HCT116 (cell line): ENCODE measurements around the gene MYL3. TPM values are rescaled to one million over a fixed set of nuclear protein-coding genes. Genes with fewer than 3 reads are reported as not detected.

Source experiments
- ATAC-seq: fragments of 200-7000 bp; cut with Tn5 transposase; 2 replicates; pipeline ENCODE4 v1.9.1; 2020; ENCODE audit warnings: mild to moderate bottlenecking, moderate library complexity
- BruUV-seq: library from RNA; stranded (reverse); fragments of 400-500 nt; replicated peaks from 2 replicates; lab custom pipeline; 2021; lab: Mats Ljungman, UMichigan
- CTCF ChIA-PET: fragments of 300-600 bp; sonication (Branson Sonifier 250); formaldehyde crosslinking; loops from one replicate; lab custom pipeline; 2021; ENCODE audit warnings: antibody characterized with exemption; lab: Charles Lee
- POLR2A ChIA-PET: fragments of 300-600, 350-600 bp; sonication (Branson Sonifier 250); formaldehyde crosslinking; loops from one replicate; lab custom pipeline; 2021; ENCODE audit warnings: antibody characterized with exemption; lab: Charles Lee
- RAD21 ChIA-PET, 2 experiments: fragments of 300-600 bp; sonication (Branson Sonifier 250); formaldehyde crosslinking; loops; one replicate each; lab custom pipeline; 2023; ENCODE audit warnings: low total read pairs in 2 of 2; ENCODE audit not compliant: uncharacterized antibody in 2 of 2, unreplicated experiment in 2 of 2, low non-redundant PET in 1 of 2; lab: Charles Lee
- DNase-seq: peaks from one replicate; pipeline ENCODE4 v3.0.0-alpha.2; 2010; ENCODE audit warnings: low read depth, low spot score
- H2AFZ ChIP-seq: fragments of 200-600 bp; shearing (Covaris generic), sonication (generic); 2 replicates; pipeline ENCODE4 v1.6.1; 2017; ENCODE audit warnings: low read depth, mixed run types, mixed read lengths, antibody characterized with exemption, low read length; ENCODE audit not compliant: poor library complexity, severe bottlenecking
- H3K27ac ChIP-seq: 2 replicates; pipeline ENCODE4 v1.5.1; 2012; ENCODE audit warnings: low read depth, low read length
- H3K27me3 ChIP-seq: fragments of 200-600 bp; sonication (generic); 2 replicates; pipeline ENCODE4 v1.6.1; 2016; ENCODE audit warnings: mixed run types, low read length, mixed read lengths; ENCODE audit not compliant: insufficient read depth
- H3K36me3 ChIP-seq, 2 experiments: fragments of 200-500 bp in 1 of 2; fragments of 200-600 bp in 1 of 2; sonication (Bioruptor generic) in 1 of 2; sonication (generic) in 1 of 2; 2 replicates each; pipeline versions ENCODE4 v1.5.1 to v1.6.1; 2014 to 2016; ENCODE audit warnings: low read length in 2 of 2, inconsistent platforms in 1 of 2, mixed read lengths in 1 of 2, mixed run types in 1 of 2; ENCODE audit not compliant: insufficient read depth in 2 of 2, control insufficient read depth in 1 of 2
- H3K4me1 ChIP-seq, 2 experiments: fragments of 200-600 bp in 1 of 2; sonication (generic) in 1 of 2; 2 replicates each; pipeline versions ENCODE4 v1.5.1 to v1.6.1; 2012 to 2017; ENCODE audit warnings: low read length in 2 of 2, inconsistent platforms in 1 of 2, mild to moderate bottlenecking in 1 of 2, mixed read lengths in 1 of 2, mixed run types in 1 of 2, moderate library complexity in 1 of 2; ENCODE audit not compliant: insufficient read depth in 2 of 2, control insufficient read depth in 1 of 2
- H3K4me2 ChIP-seq: fragments of 200-600 bp; sonication (generic); 2 replicates; pipeline ENCODE4 v1.6.1; 2017; ENCODE audit warnings: mixed run types, low read length, mixed read lengths
- H3K4me3 ChIP-seq, 2 experiments: fragments of 200-600 bp in 1 of 2; sonication (generic) in 1 of 2; replicated peaks in 1 of 2; 2 replicates each; pipeline ENCODE4 v1.5.1; 2011 to 2016; ENCODE audit warnings: low read length in 2 of 2, control low read depth in 1 of 2, low read depth in 1 of 2, mild to moderate bottlenecking in 1 of 2, mixed read lengths in 1 of 2, mixed run types in 1 of 2
- H3K79me2 ChIP-seq: fragments of 200-600 bp; sonication (generic); 2 replicates; pipeline ENCODE4 v1.6.1; 2017; ENCODE audit warnings: mild to moderate bottlenecking, mixed run types, low read length, moderate library complexity, mixed read lengths; ENCODE audit not compliant: insufficient read depth
- H3K9ac ChIP-seq: fragments of 200-600 bp; sonication (generic); 2 replicates; pipeline ENCODE4 v1.6.1; 2016; ENCODE audit warnings: low read length, mixed read lengths
- H3K9me2 ChIP-seq: fragments of 200-600 bp; sonication (generic), shearing (Covaris generic); 2 replicates; pipeline ENCODE4 v1.6.1; 2017; ENCODE audit warnings: mixed run types, mild to moderate bottlenecking, moderate library complexity; ENCODE audit not compliant: insufficient read depth
- H3K9me3 ChIP-seq, 2 experiments: fragments of 200-500 bp in 1 of 2; fragments of 200-600 bp in 1 of 2; sonication (Bioruptor generic) in 1 of 2; sonication (generic) in 1 of 2; 2 replicates each; pipeline ENCODE4 v1.6.1; 2014 to 2017; ENCODE audit warnings: low read length in 2 of 2, mixed read lengths in 2 of 2, inconsistent platforms in 1 of 2, low read depth in 1 of 2, mild to moderate bottlenecking in 1 of 2, mixed run types in 1 of 2, moderate library complexity in 1 of 2; ENCODE audit not compliant: control insufficient read depth in 1 of 2, insufficient read depth in 1 of 2
- H4K20me1 ChIP-seq: fragments of 200-600 bp; sonication (generic), shearing (Covaris generic); 2 replicates; pipeline ENCODE4 v1.6.1; 2017; ENCODE audit warnings: mixed run types, mild to moderate bottlenecking, moderate library complexity; ENCODE audit not compliant: insufficient read depth
- ATF3 ChIP-seq: IDR thresholded peaks from 2 replicates; pipeline ENCODE4 v1.6.1; 2012
- CBX3 ChIP-seq: IDR thresholded peaks from 2 replicates; pipeline ENCODE4 v1.6.1; 2012; ENCODE audit warnings: low read depth
- CEBPB ChIP-seq: IDR thresholded peaks from 2 replicates; pipeline ENCODE4 v1.6.1; 2012; ENCODE audit warnings: low read depth
- CTCF ChIP-seq, 3 experiments: fragments of 200-600 bp in 1 of 3; sonication (generic) in 1 of 3; IDR thresholded peaks in 2 of 3; conservative IDR thresholded peaks in 1 of 3; 2 replicates each; pipeline ENCODE4 v1.5.1; 2012 to 2017; ENCODE audit warnings: low read depth in 2 of 3, low read length in 2 of 3, antibody characterized with exemption in 1 of 3, borderline replicate concordance in 1 of 3, control low read depth in 1 of 3, mild to moderate bottlenecking in 1 of 3, mixed read lengths in 1 of 3, mixed run types in 1 of 3, moderate library complexity in 1 of 3; ENCODE audit not compliant: insufficient read depth in 1 of 3
- ELF1 ChIP-seq: IDR thresholded peaks from 2 replicates; pipeline ENCODE4 v1.6.1; 2012; ENCODE audit warnings: low read depth, borderline replicate concordance
- EZH2phosphoT487 ChIP-seq: fragments of 200-600 bp; IDR thresholded peaks from 2 replicates; pipeline ENCODE4 v1.6.1; 2018; ENCODE audit warnings: antibody characterized with exemption, borderline replicate concordance
- FOSL1 ChIP-seq: IDR thresholded peaks from 2 replicates; pipeline ENCODE4 v1.6.1; 2012; ENCODE audit warnings: low read depth
- MAX ChIP-seq: IDR thresholded peaks from 2 replicates; pipeline ENCODE4 v1.6.1; 2012
- POLR2AphosphoS5 ChIP-seq: IDR thresholded peaks from 2 replicates; pipeline ENCODE4 v1.6.1; 2011; ENCODE audit warnings: mild to moderate bottlenecking, low read depth, low read length, moderate library complexity
- RAD21 ChIP-seq: IDR thresholded peaks from 2 replicates; pipeline ENCODE4 v1.6.1; 2012; ENCODE audit warnings: low read depth, mild to moderate bottlenecking
- SIN3A ChIP-seq: IDR thresholded peaks from 2 replicates; pipeline ENCODE4 v1.6.1; 2012; ENCODE audit warnings: low read depth
- SRF ChIP-seq: IDR thresholded peaks from 2 replicates; pipeline ENCODE4 v1.6.1; 2012; ENCODE audit warnings: low read depth
- TCF7L2 ChIP-seq: IDR thresholded peaks from 2 replicates; pipeline ENCODE4 v1.7.0; 2011; ENCODE audit warnings: borderline replicate concordance, inconsistent platforms; ENCODE audit not compliant: insufficient read depth, insufficient read length; ENCODE audit errors: extremely low read depth
- ZFX ChIP-seq: fragments of 450-650 bp; IDR thresholded peaks from 2 replicates; pipeline ENCODE4 v1.6.1; 2017
- ZNF274 ChIP-seq: fragments of 200-500 bp; sonication (Bioruptor generic); IDR thresholded peaks from 2 replicates; pipeline ENCODE4 v1.6.1; 2014; ENCODE audit warnings: mild to moderate bottlenecking, low read depth, low read length, inconsistent platforms
- intact Hi-C: fragments of 100-400 bp; cut with micrococcal nuclease; formaldehyde crosslinking; loops from 2 replicates; pipeline ENCODE4 v1.10.0; 2022
- total RNA-seq: library from RNA; stranded (reverse); gene quantifications from one replicate; pipeline ENCODE4 v1.2.1, GENCODE V29; 2021; ENCODE audit not compliant: unreplicated experiment
- TF ChIP-seq, protein P1 (sequence below): IDR thresholded peaks from 2 replicates; pipeline ENCODE4 v1.6.1; 2012; ENCODE audit warnings: low read depth

The MYL3 gene
- total RNA-seq, 1 experiment from 2014 or later: not detected

DNA sequence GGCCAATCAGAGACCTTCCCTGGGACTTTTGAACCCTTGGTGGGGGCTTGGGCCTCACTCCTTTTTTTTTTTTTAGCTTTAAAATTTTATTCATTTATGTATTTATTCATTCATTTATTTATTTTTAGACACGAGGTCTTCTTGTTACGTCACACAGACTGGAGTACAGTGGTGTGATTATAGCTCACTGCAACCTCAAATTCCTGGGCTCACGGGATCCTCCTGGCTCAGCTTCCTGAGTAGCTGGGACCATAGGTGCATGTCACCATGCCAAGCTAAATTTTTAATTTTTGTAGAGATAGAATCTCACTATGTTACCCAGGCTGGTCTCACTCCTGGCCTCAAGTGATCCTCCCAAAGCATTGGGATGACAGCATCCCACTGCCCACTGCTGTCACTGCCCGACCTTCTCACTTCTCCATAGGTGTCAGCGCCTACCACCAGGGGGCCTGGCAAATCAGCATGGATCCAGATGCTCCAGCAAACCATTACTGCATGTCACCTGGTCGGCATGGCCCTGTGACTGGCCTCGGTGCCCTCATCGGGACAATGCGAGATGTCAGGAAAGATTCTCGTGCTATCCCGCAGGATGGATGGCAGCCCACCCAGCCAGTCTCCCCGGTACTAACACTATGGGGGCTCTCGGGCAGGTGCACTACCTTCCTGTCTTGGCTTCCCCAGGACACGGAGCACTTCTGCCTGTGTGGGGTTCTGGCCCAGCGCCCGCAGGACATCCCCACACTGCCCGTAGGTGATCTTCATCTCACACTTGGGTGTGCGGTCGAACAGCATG is 3.0 kb downstream of the MYL3 start:
- Histone ChIP-seq H3K9me2 (no peaks in the 10 kb centered on the region), H3K27ac (no peak overlapping the region), H2AFZ (no peak overlapping the region), H3K4me3 (no peak overlapping the region), H3K27me3 (no peaks in the 10 kb centered on the region), H3K36me3 (no peaks in the 10 kb centered on the region), H3K9me3 (no peaks in the 10 kb centered on the region), H3K4me1 (no peaks in the 10 kb centered on the region), H3K9ac (no peak overlapping the region), H3K4me2 (no peak overlapping the region), H3K79me2 (no peaks in the 10 kb centered on the region), H4K20me1 (no peaks in the 10 kb centered on the region)
- ChIA-PET POLR2A (no interaction called here), CTCF (interaction anchor here (0.7 to 0.8 kb wide), 3 partner anchors 9 to 167 kb away, joined by 3 to 5 read pairs (median 3); partner anchors contain the start of gene ALS2CL), RAD21 (no interaction called here)
- ATAC-seq (peak; percentile 91), DNase-seq (no peak)
- intact Hi-C loops: no loop called here
- no TSS peak for BruUV-seq
- TF ChIP-seq ZNF274: no peak
- no peak for TF ChIP-seq ELF1
- TF ChIP-seq EZH2phosphoT487: no peak
- TF ChIP-seq ATF3: no peak
- TF ChIP-seq, protein P1, sequence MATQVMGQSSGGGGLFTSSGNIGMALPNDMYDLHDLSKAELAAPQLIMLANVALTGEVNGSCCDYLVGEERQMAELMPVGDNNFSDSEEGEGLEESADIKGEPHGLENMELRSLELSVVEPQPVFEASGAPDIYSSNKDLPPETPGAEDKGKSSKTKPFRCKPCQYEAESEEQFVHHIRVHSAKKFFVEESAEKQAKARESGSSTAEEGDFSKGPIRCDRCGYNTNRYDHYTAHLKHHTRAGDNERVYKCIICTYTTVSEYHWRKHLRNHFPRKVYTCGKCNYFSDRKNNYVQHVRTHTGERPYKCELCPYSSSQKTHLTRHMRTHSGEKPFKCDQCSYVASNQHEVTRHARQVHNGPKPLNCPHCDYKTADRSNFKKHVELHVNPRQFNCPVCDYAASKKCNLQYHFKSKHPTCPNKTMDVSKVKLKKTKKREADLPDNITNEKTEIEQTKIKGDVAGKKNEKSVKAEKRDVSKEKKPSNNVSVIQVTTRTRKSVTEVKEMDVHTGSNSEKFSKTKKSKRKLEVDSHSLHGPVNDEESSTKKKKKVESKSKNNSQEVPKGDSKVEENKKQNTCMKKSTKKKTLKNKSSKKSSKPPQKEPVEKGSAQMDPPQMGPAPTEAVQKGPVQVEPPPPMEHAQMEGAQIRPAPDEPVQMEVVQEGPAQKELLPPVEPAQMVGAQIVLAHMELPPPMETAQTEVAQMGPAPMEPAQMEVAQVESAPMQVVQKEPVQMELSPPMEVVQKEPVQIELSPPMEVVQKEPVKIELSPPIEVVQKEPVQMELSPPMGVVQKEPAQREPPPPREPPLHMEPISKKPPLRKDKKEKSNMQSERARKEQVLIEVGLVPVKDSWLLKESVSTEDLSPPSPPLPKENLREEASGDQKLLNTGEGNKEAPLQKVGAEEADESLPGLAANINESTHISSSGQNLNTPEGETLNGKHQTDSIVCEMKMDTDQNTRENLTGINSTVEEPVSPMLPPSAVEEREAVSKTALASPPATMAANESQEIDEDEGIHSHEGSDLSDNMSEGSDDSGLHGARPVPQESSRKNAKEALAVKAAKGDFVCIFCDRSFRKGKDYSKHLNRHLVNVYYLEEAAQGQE: no peak
- peak; percentile 39 for TF ChIP-seq RAD21
- no peak for TF ChIP-seq ZFX
- TF ChIP-seq SRF: no peak
- TF ChIP-seq POLR2AphosphoS5: no peak
- TF ChIP-seq CBX3: no peak
- peak; percentile 24 to 77 (median 64); a peak in 5 of 6 replicates for TF ChIP-seq CTCF (IDR thresholded peaks at IDR 0.05 in 2 of 3, conservative IDR thresholded peaks at IDR 0.05 in 1 of 3; ENCODE audit: borderline replicate concordance in 1 of 3, insufficient read depth in 1 of 3, low read depth in 2 of 3, low read length in 2 of 3)
- TF ChIP-seq SIN3A: no peak
- TF ChIP-seq FOSL1: no peak
- no peak for TF ChIP-seq TCF7L2
- TF ChIP-seq CEBPB: no peak
- no peak for TF ChIP-seq MAX
